HT1080 (cell line): Measurements from ENCODE around the gene WNT3. TPM values are rescaled to one million over a fixed set of nuclear protein-coding genes. Genes with fewer than 3 reads are reported as not detected.
"Not testable (repeated sequence)": the region's sequence is repeated elsewhere in the genome, so short reads cannot be mapped to it uniquely, and the experiment has no call there.

Experiments
- DNase-seq: peaks from one replicate; pipeline ENCODE4 v3.0.0-alpha.2; 2015; ENCODE audit warnings: low read depth
- total RNA-seq: library from RNA; depleted of rRNA; stranded (reverse); fragments of >200 nt; shearing (Covaris generic); gene quantifications from 2 replicates; pipeline ENCODE4 v1.2.3, GENCODE V29; 2014

The WNT3 gene
- total RNA-seq, 1 experiment from 2014 or later = 3.2 TPM

- no peak for DNase-seq
These were observed 51.7 kb downstream of the WNT3 start for GRCh38 chr17:46766493-46767491.

DNA sequence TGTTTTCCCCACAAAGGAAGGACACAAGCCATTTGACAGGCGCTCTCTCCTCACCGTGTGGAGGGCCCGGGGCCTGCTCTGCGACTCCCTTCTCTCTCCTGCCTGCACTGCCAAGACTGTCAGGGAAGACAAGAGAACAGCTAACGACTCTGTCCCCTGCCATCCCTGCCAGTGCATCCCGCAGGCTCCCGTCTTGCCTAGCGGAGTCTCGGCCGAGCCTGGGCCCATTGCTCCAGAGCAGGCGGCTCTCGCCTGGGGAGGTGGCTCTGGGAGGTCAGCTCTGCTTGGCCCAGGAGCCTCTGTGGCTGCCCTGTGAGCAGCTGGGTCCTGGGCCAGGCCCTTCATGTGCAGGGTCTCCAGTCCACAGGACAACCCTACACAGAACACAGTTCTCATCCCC lies 53.0 kb downstream of the WNT3 start:
- DNase-seq = no peak

GRCh38 chr17:46764709-46765401 lies 53.6 kb downstream of the WNT3 start:
- DNase-seq = peak; percentile 93

GRCh38 chr17:46764000-46764708 lies 54.3 kb downstream of the WNT3 start:
- no peak for DNase-seq

DNA sequence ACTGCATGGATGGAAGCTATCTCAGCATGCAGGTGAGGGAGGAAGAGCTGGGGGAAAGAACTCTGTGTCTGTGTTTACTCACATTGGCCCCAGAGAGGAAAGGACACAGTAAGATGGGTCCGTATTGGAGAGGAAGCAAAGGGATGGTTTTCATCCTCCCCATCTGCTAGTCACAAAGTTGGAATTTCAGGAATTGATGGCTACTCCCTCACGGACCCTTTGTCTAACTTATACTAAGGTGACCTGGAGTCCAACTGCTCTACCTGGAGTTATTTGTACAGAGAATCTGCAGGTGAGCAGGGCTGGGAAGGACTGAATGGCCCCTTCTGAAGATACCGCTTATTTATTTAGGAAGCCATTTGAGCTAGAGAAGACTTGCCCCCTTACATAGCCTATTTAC lies 55.1 kb downstream of the WNT3 start:
- DNase-seq = no peak

DNA sequence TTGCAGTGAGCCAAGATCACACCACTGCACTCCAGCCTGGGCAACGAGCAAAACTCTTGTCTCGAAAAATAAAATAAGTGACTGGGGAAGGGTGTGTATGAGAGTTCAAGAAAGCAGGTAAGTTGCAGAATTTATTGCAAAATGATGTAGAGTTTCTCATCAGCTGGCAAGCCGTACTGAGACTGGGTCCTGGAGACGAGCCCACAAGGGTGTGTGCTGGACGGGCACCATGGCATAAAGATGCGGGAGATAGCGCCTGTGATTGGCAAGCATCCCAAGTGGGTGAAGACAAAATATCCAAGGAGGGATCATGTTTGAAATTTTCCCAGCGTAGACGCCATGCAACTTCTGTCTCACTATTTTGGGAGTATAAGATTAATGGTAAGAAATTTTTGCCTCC lies 59.4 kb downstream of the WNT3 start:
- DNase-seq = no peak

- no peak for DNase-seq
These were observed 59.9 kb downstream of the WNT3 start for GRCh38 chr17:46758614-46759013.

DNA sequence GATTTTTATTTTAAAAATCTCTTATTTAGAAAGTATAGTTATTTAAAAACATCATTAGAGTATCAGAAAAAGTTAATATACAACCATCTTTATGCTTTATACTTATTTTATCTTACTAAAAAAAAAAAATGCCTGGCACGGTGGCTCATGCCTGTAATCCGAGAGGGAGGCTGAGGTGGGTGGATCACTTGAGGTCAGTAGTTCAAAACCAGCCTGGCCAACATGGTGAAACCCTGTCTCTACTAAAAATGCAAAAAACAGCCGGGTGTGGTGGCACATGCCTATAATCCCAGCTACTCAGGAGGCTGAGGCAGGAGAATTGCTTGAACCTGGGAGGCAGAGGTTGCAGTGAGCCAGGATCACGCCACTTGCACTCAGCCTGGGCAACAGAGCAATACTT lies 60.9 kb downstream of the WNT3 start:
- not testable (repeated sequence) for DNase-seq

DNA sequence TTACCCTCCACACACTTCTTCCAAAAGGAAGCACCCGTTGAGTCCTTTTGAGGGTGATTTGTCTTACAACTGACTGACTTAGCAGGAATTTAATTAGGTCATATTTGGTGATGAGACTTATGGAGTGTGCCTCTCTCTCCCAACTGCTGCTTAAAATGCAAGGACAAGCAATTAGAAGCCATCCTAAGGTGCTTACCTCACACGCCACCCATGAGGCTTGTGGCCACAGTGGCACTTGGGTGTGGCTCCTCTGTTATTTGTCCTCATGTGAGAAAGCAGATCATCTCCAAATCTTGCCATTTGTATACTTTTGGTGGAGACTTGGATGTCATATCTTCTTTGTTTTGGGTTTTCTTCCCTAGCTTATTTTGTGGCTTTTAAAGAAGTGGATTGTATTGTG lies 61.6 kb downstream of the WNT3 start:
- DNase-seq = no peak

GRCh38 chr17:46756081-46756735 lies 62.3 kb downstream of the WNT3 start:
- no peak for DNase-seq

- no peak for DNase-seq
These were observed 64.7 kb downstream of the WNT3 start for GRCh38 chr17:46753776-46754175.

GRCh38 chr17:46751425-46751824 lies 67.1 kb downstream of the WNT3 start:
- DNase-seq = no peak

GRCh38 chr17:46745376-46745775 lies 73.1 kb downstream of the WNT3 start:
- DNase-seq = no peak

GRCh38 chr17:46744441-46744840 lies 74.1 kb downstream of the WNT3 start:
- no peak for DNase-seq

DNA sequence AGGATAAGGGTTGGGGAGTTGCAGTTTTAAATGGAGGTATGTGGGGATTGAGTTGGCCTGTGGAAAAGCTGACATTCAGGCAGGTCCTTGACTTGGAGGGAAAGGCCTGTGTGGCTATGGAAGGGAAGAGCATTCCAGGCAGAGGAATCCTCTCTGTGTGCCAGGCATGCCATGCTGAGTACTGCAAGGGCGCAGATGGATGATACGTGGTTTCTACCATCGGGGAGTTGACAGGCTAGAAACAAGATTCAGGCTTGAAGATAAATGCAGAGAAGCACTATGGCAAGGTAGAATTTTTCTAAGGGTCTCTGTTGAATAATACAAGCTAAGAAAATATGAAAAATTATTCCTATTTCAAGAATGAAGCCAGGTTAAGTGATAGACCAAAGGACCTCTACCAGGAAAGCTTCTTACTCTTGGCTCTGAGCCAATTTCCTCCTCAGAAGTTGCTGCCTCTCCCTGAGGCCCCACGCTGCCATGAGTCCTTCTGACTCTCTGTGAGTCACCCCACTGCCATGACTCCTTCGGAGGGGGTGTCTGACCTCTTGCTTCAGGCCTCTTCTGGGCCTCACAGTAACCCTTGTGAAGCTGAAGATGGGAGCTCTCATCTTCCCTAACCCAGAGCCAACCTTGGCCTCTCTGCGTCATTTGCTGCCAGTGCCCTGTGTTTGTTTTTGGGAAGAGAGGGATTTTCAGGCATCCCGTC lies 75.8 kb downstream of the WNT3 start:
- peak; percentile 93 for DNase-seq

- DNase-seq = no peak
These were observed 77.3 kb downstream of the WNT3 start for GRCh38 chr17:46741122-46741730.

DNA sequence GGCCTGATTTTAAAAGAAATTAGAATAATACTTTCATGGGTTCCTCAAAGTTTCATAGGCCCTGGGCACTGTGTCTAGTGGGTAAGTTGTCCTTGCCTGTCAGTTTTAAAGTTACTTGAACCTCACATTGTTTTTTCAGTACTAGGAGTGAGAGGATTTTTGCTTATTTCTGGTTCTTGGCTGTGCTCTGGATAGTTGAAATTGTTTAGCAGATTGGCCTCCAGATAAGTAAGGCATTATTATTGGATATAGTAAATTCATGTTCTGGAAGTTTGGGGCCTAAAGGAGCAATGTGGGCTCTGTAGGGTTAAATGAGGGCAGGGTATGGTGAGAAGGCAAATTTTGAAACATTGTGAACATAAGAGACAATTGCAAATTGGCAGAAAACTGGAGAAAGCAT lies 78.5 kb downstream of the WNT3 start:
- DNase-seq = no peak

- no peak for DNase-seq
These were observed 79.9 kb downstream of the WNT3 start for GRCh38 chr17:46738544-46738943.

DNA sequence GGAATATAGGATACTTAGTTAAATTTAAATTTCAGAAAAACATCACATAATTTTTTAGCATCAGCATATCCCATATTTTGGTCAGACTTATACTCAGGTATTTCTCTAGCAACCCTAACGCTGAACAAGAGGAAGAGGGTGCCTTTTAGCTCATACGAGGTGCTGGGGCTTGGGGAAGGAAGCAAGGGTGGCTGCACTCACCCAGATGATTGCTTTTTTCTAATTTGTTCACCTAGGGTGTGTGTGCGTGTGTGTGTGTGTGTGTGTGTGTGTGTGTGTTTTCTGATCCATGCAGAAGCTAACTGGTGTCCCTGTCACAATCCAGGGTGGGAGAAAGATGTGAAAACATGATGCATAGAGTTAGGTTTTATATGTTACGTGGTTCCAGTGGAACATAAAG lies 81.2 kb downstream of the WNT3 start:
- DNase-seq = no peak

GRCh38 chr17:46736100-46736499 lies 82.4 kb downstream of the WNT3 start:
- no peak for DNase-seq
